ENCODE measurements around the gene TMEM258.

DNA sequence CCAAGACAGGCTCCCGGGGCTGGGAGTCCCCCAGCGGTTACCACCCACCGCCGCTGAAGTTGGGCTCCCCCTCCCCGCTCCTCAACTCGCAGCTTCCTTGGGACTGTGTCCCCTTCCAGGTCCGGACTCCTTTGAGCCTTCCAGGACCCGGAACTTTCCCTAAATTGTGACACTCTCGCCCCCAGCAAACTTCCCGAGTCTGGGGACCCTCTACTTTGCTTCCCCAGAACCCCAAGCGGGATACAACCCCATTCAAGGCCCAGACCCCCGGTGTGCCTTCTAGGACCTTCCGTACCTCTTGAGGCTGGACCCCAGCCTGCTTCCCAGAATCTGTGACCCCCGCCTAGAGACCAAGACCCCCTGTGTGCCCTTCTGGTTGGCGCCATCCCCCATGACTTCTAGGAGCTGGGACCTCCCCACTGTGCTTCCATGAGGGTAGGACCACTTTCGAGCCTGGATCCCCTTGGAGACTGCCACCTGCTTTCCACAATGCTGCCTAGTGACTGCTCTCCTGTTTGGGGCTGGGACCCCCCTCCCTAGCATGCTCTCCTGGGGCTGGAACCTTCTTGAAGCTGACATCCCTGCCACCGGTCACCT is 39.4 kb downstream of the TMEM258 start:
- no peak for TF ChIP-seq ISL1 (CRISPR knock-in tag; IDR thresholded peaks at IDR 0.05)
- TF ChIP-seq, protein P1, sequence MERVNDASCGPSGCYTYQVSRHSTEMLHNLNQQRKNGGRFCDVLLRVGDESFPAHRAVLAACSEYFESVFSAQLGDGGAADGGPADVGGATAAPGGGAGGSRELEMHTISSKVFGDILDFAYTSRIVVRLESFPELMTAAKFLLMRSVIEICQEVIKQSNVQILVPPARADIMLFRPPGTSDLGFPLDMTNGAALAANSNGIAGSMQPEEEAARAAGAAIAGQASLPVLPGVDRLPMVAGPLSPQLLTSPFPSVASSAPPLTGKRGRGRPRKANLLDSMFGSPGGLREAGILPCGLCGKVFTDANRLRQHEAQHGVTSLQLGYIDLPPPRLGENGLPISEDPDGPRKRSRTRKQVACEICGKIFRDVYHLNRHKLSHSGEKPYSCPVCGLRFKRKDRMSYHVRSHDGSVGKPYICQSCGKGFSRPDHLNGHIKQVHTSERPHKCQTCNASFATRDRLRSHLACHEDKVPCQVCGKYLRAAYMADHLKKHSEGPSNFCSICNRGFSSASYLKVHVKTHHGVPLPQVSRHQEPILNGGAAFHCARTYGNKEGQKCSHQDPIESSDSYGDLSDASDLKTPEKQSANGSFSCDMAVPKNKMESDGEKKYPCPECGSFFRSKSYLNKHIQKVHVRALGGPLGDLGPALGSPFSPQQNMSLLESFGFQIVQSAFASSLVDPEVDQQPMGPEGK (CRISPR knock-in tag; IDR thresholded peaks at IDR 0.05; ENCODE audit: borderline replicate concordance), result no peak
- TF ChIP-seq TOX (CRISPR knock-in tag; IDR thresholded peaks at IDR 0.05; ENCODE audit: borderline replicate concordance), result no peak
- TF ChIP-seq, protein P2, sequence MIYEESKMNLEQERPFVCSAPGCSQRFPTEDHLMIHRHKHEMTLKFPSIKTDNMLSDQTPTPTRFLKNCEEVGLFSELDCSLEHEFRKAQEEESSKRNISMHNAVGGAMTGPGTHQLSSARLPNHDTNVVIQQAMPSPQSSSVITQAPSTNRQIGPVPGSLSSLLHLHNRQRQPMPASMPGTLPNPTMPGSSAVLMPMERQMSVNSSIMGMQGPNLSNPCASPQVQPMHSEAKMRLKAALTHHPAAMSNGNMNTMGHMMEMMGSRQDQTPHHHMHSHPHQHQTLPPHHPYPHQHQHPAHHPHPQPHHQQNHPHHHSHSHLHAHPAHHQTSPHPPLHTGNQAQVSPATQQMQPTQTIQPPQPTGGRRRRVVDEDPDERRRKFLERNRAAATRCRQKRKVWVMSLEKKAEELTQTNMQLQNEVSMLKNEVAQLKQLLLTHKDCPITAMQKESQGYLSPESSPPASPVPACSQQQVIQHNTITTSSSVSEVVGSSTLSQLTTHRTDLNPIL (CRISPR knock-in tag; IDR thresholded peaks at IDR 0.05; ENCODE audit: low read depth), result no peak
- no peak for TF ChIP-seq OSR1 (CRISPR knock-in tag; IDR thresholded peaks at IDR 0.05)
- TF ChIP-seq, protein P3, sequence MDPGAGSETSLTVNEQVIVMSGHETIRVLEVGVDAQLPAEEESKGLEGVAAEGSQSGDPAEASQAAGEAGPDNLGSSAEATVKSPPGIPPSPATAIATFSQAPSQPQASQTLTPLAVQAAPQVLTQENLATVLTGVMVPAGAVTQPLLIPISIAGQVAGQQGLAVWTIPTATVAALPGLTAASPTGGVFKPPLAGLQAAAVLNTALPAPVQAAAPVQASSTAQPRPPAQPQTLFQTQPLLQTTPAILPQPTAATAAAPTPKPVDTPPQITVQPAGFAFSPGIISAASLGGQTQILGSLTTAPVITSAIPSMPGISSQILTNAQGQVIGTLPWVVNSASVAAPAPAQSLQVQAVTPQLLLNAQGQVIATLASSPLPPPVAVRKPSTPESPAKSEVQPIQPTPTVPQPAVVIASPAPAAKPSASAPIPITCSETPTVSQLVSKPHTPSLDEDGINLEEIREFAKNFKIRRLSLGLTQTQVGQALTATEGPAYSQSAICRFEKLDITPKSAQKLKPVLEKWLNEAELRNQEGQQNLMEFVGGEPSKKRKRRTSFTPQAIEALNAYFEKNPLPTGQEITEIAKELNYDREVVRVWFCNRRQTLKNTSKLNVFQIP (CRISPR knock-in tag; IDR thresholded peaks at IDR 0.05; ENCODE audit: borderline replicate concordance, low read depth), result no peak
- TF ChIP-seq ZNF70 (CRISPR knock-in tag; IDR thresholded peaks at IDR 0.05), result no peak
- TF ChIP-seq BACH2 (CRISPR knock-in tag; IDR thresholded peaks at IDR 0.05; ENCODE audit: borderline replicate concordance), result no peak
- no peak for TF ChIP-seq ARNTL (CRISPR knock-in tag; IDR thresholded peaks at IDR 0.05; ENCODE audit: borderline replicate concordance, low read depth)
- no peak for TF ChIP-seq ZNF565 (CRISPR knock-in tag; conservative IDR thresholded peaks at IDR 0.05; ENCODE audit: low read depth)
- no peak for TF ChIP-seq SNAI2 (CRISPR knock-in tag; IDR thresholded peaks at IDR 0.05)
